ENCODE data around the gene SOHLH1. TPM values are rescaled to one million over a fixed set of nuclear protein-coding genes. Genes with fewer than 3 reads are reported as not detected.

The SOHLH1 gene
- total and polyA plus RNA-seq, 7 donors, result not detected

DNA sequence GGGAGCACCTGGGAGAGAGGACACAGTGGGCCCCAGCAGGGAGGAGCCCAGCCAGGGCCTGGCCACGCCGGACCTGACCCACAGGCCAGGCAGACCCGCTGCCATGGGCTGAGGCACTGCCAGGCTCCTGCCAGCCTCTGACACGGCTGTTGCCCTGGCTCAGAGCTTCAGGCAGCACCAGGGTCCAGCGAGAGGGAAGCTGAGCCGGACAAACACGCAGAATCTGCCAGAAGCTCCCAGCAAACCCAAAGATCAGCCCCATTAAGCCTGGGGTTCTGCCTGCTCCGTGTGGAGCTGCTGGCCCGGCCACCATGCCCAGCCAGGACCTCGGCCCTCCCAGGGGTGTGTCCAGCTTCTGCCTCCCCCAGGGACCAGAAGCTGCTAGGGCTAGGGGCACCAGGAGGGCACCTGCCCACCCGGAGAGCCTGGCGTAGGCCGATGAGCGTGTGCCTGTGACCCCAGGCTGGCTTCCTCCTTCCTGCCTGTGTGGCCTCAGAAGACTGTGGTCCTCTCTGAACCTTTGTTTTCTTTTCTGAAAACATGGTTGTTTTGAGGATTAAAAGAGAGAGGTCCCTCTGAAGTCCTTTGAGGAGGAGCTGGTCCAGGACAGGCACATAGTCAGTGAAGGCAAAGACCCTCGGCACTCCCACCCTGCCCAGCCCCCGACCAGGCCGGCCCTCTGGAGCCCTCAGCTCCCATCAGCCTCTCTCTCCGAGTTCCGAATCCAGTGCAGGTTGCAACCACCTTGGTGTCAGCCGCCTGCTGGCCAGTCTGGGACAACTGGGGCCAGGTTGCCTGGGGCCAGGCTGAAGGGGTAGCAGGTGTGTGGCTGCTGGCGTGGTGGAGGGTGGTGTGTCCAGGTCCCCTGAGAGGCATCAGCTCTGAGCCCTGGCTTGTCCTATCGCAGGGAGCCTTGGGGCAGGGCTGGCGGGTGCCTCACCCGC lies 42.3 kb upstream of the SOHLH1 start:
- no peaks in the 10 kb centered on the region for H3K4me1 ChIP-seq
- H3K27me3 ChIP-seq, result peaks cover 0 to 69% (median 30%) of the 10 kb centered on the region in 3 donors
- intact Hi-C loops (cut with DNase I), result no loop called here
- H3K27ac ChIP-seq, result no peak overlapping the region
- 74 to 77% methylated on average over 24 of the region's 24 CpGs for WGBS, 2 donors
- H3K9me3 ChIP-seq, result no peaks in the 10 kb centered on the region
- no peaks in the 10 kb centered on the region for H3K36me3 ChIP-seq
- no peak overlapping the region for H3K4me3 ChIP-seq
- TF ChIP-seq POLR2AphosphoS5 (IDR thresholded peaks at IDR 0.05), result no peak
- TF ChIP-seq CTCF (IDR thresholded peaks at IDR 0.05), result no peak
- TF ChIP-seq EP300 (IDR thresholded peaks at IDR 0.05), result no peak
- TF ChIP-seq POLR2A (IDR thresholded peaks at IDR 0.05), result no peak
- DNase-seq, result no peak

- H3K4me1 ChIP-seq, result no peaks in the 10 kb centered on the region
- WGBS, 2 donors, result 35 to 69% methylated on average over 28 of the region's 28 CpGs
- no peak overlapping the region for H3K4me3 ChIP-seq
- no peaks in the 10 kb centered on the region for H3K9me3 ChIP-seq
- no peaks in the 10 kb centered on the region for H3K36me3 ChIP-seq
- no peak overlapping the region for H3K27ac ChIP-seq
- TF ChIP-seq EP300 (IDR thresholded peaks at IDR 0.05), result no peak
- TF ChIP-seq POLR2A (IDR thresholded peaks at IDR 0.05), result no peak
- no peak for TF ChIP-seq POLR2AphosphoS5 (IDR thresholded peaks at IDR 0.05)
- no peak for TF ChIP-seq CTCF (IDR thresholded peaks at IDR 0.05)
- no peak for DNase-seq
- intact Hi-C loops (cut with DNase I), result no loop called here
- peaks cover 4 to 83% (median 45%) of the 10 kb centered on the region in 3 donors for H3K27me3 ChIP-seq
These were observed 40.3 kb upstream of the SOHLH1 start for GRCh38 chr9:135739271-135740220.

GRCh38 chr9:135737840-135738521 lies 38.7 kb upstream of the SOHLH1 start:
- intact Hi-C loops (cut with DNase I), result no loop called here
- H3K27me3 ChIP-seq, result peaks cover 4 to 80% (median 45%) of the 10 kb centered on the region in 3 donors
- 56 to 69% methylated on average over 16 of the region's 16 CpGs for WGBS, 2 donors

DNA sequence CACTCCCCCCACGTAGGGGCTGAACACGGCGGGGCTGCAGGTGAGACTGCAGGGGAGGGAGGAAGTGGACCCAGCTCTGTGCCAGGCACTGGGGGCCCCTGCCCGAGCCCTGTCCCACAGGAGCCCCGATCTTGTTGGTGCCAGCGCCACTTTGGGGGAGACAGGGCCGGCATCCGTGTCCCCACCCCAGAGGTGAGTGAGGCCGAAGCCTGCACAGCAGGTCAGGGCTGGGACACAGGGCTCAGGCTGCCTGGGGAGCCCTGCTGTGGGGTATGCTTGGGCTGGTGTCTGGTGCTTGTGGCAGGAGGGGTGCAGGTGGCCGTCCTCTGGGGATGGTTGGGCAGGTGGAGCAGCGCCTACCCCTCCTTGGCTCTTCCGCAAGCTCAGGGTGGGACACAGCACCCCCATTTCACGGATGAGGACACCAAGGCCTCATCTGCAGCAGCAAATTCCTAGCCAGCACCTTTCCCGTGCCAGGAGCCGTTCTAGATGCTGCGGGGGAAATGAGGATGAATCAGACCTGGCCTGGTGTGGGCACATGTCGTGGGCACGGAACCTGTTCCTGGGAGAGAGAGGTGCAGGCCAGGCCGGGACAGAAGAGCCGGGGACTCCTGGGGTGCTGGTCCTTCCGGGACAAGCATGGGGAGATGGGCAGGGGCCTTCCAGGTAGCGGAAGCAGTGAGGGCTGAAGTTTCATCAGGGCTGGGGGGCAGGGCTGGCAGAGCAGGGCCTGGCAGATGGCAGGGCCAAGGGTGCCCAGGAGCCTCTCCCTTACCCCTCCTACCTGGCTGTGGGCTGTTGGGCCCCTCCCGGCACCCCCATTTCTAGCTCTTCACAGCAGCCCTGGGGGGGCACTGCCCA lies 37.9 kb upstream of the SOHLH1 start:
- H3K27me3 ChIP-seq, result peaks cover 4 to 76% (median 45%) of the 10 kb centered on the region in 3 donors
- H3K4me3 ChIP-seq, result no peak overlapping the region
- no peaks in the 10 kb centered on the region for H3K9me3 ChIP-seq
- no peak for DNase-seq
- H3K4me1 ChIP-seq, result no peaks in the 10 kb centered on the region
- intact Hi-C loops (cut with DNase I), result no loop called here
- H3K36me3 ChIP-seq, result no peaks in the 10 kb centered on the region
- TF ChIP-seq CTCF (IDR thresholded peaks at IDR 0.05), result no peak
- no peak for TF ChIP-seq EP300 (IDR thresholded peaks at IDR 0.05)
- TF ChIP-seq POLR2AphosphoS5 (IDR thresholded peaks at IDR 0.05), result no peak
- no peak for TF ChIP-seq POLR2A (IDR thresholded peaks at IDR 0.05)
- H3K27ac ChIP-seq, result no peak overlapping the region
- 57 to 70% methylated on average over 23 of the region's 23 CpGs for WGBS, 2 donors

More at GRCh38 chr9:135737840-135738521, 38.7 kb upstream of the SOHLH1 start:
- H3K27ac ChIP-seq, result no peak overlapping the region
- H3K4me3 ChIP-seq, result no peak overlapping the region
- H3K4me1 ChIP-seq, result no peaks in the 10 kb centered on the region
- TF ChIP-seq POLR2AphosphoS5 (IDR thresholded peaks at IDR 0.05), result no peak
- H3K9me3 ChIP-seq, result no peaks in the 10 kb centered on the region
- no peaks in the 10 kb centered on the region for H3K36me3 ChIP-seq
- no peak for DNase-seq

Data from sigmoid colon (tissue), 7 donors.